H1 (cell line): Measurements from ENCODE around the gene CASQ2.

Experiments
- CHD2 ChIP-seq: IDR thresholded peaks from 2 replicates; pipeline ENCODE4 v1.6.1; 2012; ENCODE audit warnings: low read length, improper control_type of control experiment
- CREB1 ChIP-seq: IDR thresholded peaks from 2 replicates; pipeline ENCODE4 v1.6.1; 2012; ENCODE audit warnings: inconsistent platforms
- CTCF ChIP-seq, 3 experiments: IDR thresholded peaks; 1 replicate in 2 of 3; 2 replicates in 1 of 3; pipeline versions ENCODE4 v1.5.1 to v1.6.1; 2011; ENCODE audit warnings: low read length in 3 of 3, mild to moderate bottlenecking in 3 of 3, inconsistent platforms in 2 of 3, low read depth in 1 of 3, moderate library complexity in 1 of 3; ENCODE audit not compliant: insufficient read depth in 1 of 3; ENCODE audit errors: control extremely low read depth in 1 of 3
- EGR1 ChIP-seq: IDR thresholded peaks from 2 replicates; pipeline ENCODE4 v1.6.1; 2011; ENCODE audit warnings: low read depth, low read length, borderline replicate concordance
- EP300 ChIP-seq, 2 experiments: IDR thresholded peaks; 1 replicate in 1 of 2; 2 replicates in 1 of 2; pipeline ENCODE4 v1.6.1; 2011 to 2012; ENCODE audit warnings: low read depth in 2 of 2, low read length in 2 of 2, mild to moderate bottlenecking in 2 of 2, borderline replicate concordance in 1 of 2, inconsistent platforms in 1 of 2, moderate library complexity in 1 of 2
- EZH2 ChIP-seq: fragments of 200-600 bp; sonication (generic); IDR thresholded peaks from 2 replicates; pipeline ENCODE4 v1.7.1; 2012; ENCODE audit warnings: low read depth, mild to moderate bottlenecking, moderate library complexity, low read length, inconsistent platforms; ENCODE audit not compliant: severe bottlenecking
- GTF2F1 ChIP-seq: IDR thresholded peaks from 2 replicates; pipeline ENCODE4 v1.6.1; 2012; ENCODE audit warnings: low read depth, low read length, improper control_type of control experiment, borderline replicate concordance
- POLR2A ChIP-seq, 2 experiments: IDR thresholded peaks; 1 replicate in 1 of 2; 2 replicates in 1 of 2; pipeline ENCODE4 v1.6.1; 2011; ENCODE audit warnings: low read depth in 2 of 2, low read length in 2 of 2, mild to moderate bottlenecking in 2 of 2; ENCODE audit errors: control extremely low read depth in 1 of 2
- POLR2AphosphoS5 ChIP-seq: IDR thresholded peaks from 2 replicates; pipeline ENCODE4 v1.6.1; 2011; ENCODE audit warnings: low read depth, low read length
- SIRT6 ChIP-seq: IDR thresholded peaks from one replicate; pipeline ENCODE4 v1.7.1; 2012; ENCODE audit warnings: low read length, inconsistent platforms
- SP4 ChIP-seq: IDR thresholded peaks from 2 replicates; pipeline ENCODE4 v1.6.1; 2012; ENCODE audit warnings: low read length, inconsistent platforms
- YY1 ChIP-seq: IDR thresholded peaks from 2 replicates; pipeline ENCODE4 v1.6.1; 2011; ENCODE audit warnings: low read depth, mild to moderate bottlenecking, low read length

- TF ChIP-seq POLR2A (IDR thresholded peaks at IDR 0.05; ENCODE audit: control extremely low read depth in 1 of 2, low read depth in 2 of 2, low read length in 2 of 2) (no peak), CTCF (IDR thresholded peaks at IDR 0.05; ENCODE audit: control extremely low read depth in 1 of 3, insufficient read depth in 1 of 3, low read depth in 1 of 3, low read length in 3 of 3) (no peak), CREB1 (no peak), SP4 (no peak), POLR2AphosphoS5 (no peak), SIRT6 (no peak), EZH2 (no peak), EP300 (IDR thresholded peaks at IDR 0.05; ENCODE audit: borderline replicate concordance in 1 of 2, low read depth in 2 of 2, low read length in 2 of 2) (no peak), YY1 (no peak), EGR1 (no peak), CHD2 (no peak), GTF2F1 (no peak)
Measured at GRCh38 chr1:115670476-115671175, 97.9 kb downstream of the CASQ2 start.
